Calu3 (cell line): ENCODE data around the gene CIDEA. TPM values are rescaled to one million over a fixed set of nuclear protein-coding genes. Genes with fewer than 3 reads are reported as not detected.

ENCODE experiments used
- BruUV-seq: library from RNA; stranded (reverse); fragments of 400-500 nt; replicated peaks from 2 replicates; lab custom pipeline; 2021; lab: Mats Ljungman, UMichigan
- CTCF ChIA-PET: fragments of 300-600 bp; sonication (Branson Sonifier 250); formaldehyde crosslinking; loops from one replicate; lab custom pipeline; 2022; ENCODE audit warnings: antibody characterized with exemption; lab: Charles Lee
- DNase-seq: peaks from one replicate; pipeline ENCODE4 v3.0.0; 2022
- H3K27ac Mint-ChIP-seq: one replicate; pipeline ENCODE4 v1.8.0; 2022; ENCODE audit warnings: mixed read lengths; ENCODE audit not compliant: unreplicated experiment
- H3K27me3 Mint-ChIP-seq: one replicate; pipeline ENCODE4 v1.8.0; 2022; ENCODE audit warnings: mixed read lengths; ENCODE audit not compliant: unreplicated experiment
- H3K36me3 Mint-ChIP-seq: one replicate; pipeline ENCODE4 v1.8.0; 2022; ENCODE audit warnings: mild to moderate bottlenecking, moderate library complexity, mixed read lengths; ENCODE audit not compliant: insufficient read depth, unreplicated experiment
- H3K4me1 Mint-ChIP-seq: one replicate; pipeline ENCODE4 v1.8.0; 2022; ENCODE audit warnings: mild to moderate bottlenecking, low read depth, mixed read lengths; ENCODE audit not compliant: unreplicated experiment
- H3K4me3 Mint-ChIP-seq: one replicate; pipeline ENCODE4 v1.8.0; 2022; ENCODE audit warnings: mild to moderate bottlenecking, low read depth, moderate library complexity, mixed read lengths; ENCODE audit not compliant: unreplicated experiment
- H3K9me3 Mint-ChIP-seq: one replicate; pipeline ENCODE4 v1.8.0; 2022; ENCODE audit warnings: low read depth, mixed read lengths; ENCODE audit not compliant: unreplicated experiment
- CTCF ChIP-seq: fragments of 200-600 bp; IDR thresholded peaks from one replicate; pipeline ENCODE4 v1.8.0; 2022; ENCODE audit warnings: antibody characterized with exemption; ENCODE audit not compliant: unreplicated experiment
- intact Hi-C: fragments of 100-400 bp; cut with micrococcal nuclease; formaldehyde crosslinking; loops from one replicate; pipeline ENCODE4 v1.10.0; 2022; ENCODE audit not compliant: unreplicated experiment
- total RNA-seq: library from RNA; stranded (reverse); gene quantifications from 2 replicates; pipeline ENCODE4 v1.2.3, GENCODE V29; 2022

CIDEA gene
- total RNA-seq, 1 experiment from 2014 or later = not detected

- intact Hi-C loops = no loop called here
- no peaks in the 10 kb centered on the region for H3K36me3 Mint-ChIP-seq
- H3K9me3 Mint-ChIP-seq = no peaks in the 10 kb centered on the region
- H3K27ac Mint-ChIP-seq = no peak overlapping the region
- no peak for DNase-seq
- no peak for TF ChIP-seq CTCF
- CTCF ChIA-PET = no interaction called here
- no peaks in the 10 kb centered on the region for H3K4me1 Mint-ChIP-seq
- no peak overlapping the region for H3K4me3 Mint-ChIP-seq
- H3K27me3 Mint-ChIP-seq = peaks cover 15% of the 10 kb centered on the region
- BruUV-seq = no TSS peak
Observed at GRCh38 chr18:12276736-12277554, 22.8 kb downstream of the CIDEA start.

- CTCF ChIA-PET = interaction anchor here (1.0 to 1.3 kb wide), 2 partner anchors 9 to 261 kb away, joined by 3 to 8 read pairs; no protein-coding TSS in a partner anchor
- DNase-seq = peak; percentile 45
- Mint-ChIP-seq H3K4me3 (no peak overlapping the region), H3K27me3 (peaks cover 11% of the 10 kb centered on the region), H3K36me3 (no peaks in the 10 kb centered on the region), H3K9me3 (no peaks in the 10 kb centered on the region), H3K27ac (no peak overlapping the region), H3K4me1 (no peaks in the 10 kb centered on the region)
- BruUV-seq = no TSS peak
- no peak for TF ChIP-seq CTCF
- intact Hi-C loops = loop anchor here (1.0 kb wide), 1 partner anchor 50 kb away; no protein-coding TSS in a partner anchor
Observed at GRCh38 chr18:12278215-12278671, 24.1 kb downstream of the CIDEA start.

GRCh38 chr18:12278741-12279682 lies 24.9 kb downstream of the CIDEA start:
- H3K27ac Mint-ChIP-seq = no peak overlapping the region
- CTCF ChIA-PET = interaction anchor here (0.6 to 1.6 kb wide), 4 partner anchors 7 to 261 kb away, joined by 3 to 8 read pairs (median 4); no protein-coding TSS in a partner anchor
- peaks cover 11% of the 10 kb centered on the region for H3K27me3 Mint-ChIP-seq
- no TSS peak for BruUV-seq
- no peaks in the 10 kb centered on the region for H3K36me3 Mint-ChIP-seq
- H3K9me3 Mint-ChIP-seq = no peaks in the 10 kb centered on the region
- DNase-seq = no peak
- no peak for TF ChIP-seq CTCF
- intact Hi-C loops = loop anchor here (1.0 kb wide), 1 partner anchor 49 kb away; no protein-coding TSS in a partner anchor
- no peaks in the 10 kb centered on the region for H3K4me1 Mint-ChIP-seq
- no peak overlapping the region for H3K4me3 Mint-ChIP-seq
